HG02759 (cell line): ENCODE measurements around the gene SCGB1D2.
"Not testable (repeated sequence)": the region's sequence is repeated elsewhere in the genome, so short reads cannot be mapped to it uniquely, and the experiment has no call there.

Experiments used
- ATAC-seq: cut with Tn5 transposase; IDR thresholded peaks from one replicate; pipeline ENCODE4 v1.9.1; 2021; ENCODE audit warnings: mild to moderate bottlenecking, moderate library complexity; ENCODE audit not compliant: unreplicated experiment

The SCGB1D2 gene

DNA sequence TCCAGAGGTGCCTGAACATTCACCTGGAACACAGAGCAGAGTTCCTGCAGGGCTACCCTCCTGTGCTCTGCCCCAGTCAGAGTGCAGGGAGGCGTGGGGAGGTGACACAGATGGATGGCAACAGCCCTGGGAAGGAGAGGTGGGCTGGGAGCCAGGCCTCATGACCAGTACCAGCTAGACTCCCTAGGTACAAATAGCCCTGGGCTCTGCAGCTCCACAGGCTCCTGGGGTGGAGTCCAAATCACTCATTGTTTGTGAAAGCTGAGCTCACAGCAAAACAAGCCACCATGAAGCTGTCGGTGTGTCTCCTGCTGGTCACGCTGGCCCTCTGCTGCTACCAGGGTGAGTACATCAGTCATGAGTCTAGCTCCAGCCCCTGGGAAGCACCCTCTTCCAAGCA lies at the start of gene SCGB1D2:
SCGB1D2 (plus strand) TSS at position 219 of the 400 bp plus-strand sequence; CDS start at position 288, 69 bp downstream.
- no peak for ATAC-seq

DNA sequence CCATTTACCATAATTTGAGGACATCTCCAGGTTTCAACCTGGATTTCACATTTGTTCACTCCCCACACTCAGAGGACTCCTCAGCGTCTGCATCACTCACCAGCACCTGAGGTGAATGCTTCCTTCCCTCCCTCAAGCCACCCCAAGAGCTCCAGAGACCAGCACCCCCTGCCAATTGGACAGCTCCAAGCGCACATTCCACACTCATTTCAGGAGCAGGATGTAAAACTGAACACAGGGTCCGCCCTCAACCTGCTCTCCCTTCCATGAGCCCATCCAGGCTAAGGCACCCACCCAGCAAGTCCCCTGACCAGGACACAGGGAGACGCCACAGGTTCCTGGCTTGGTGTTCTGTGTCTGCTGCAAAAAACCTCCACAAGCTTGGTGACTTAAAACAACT lies 48.1 kb upstream of the SCGB1D2 start:
- ATAC-seq, result no peak

- not testable (repeated sequence) for ATAC-seq
Measured at GRCh38 chr11:62195010-62195409, 47.0 kb upstream of the SCGB1D2 start.

DNA sequence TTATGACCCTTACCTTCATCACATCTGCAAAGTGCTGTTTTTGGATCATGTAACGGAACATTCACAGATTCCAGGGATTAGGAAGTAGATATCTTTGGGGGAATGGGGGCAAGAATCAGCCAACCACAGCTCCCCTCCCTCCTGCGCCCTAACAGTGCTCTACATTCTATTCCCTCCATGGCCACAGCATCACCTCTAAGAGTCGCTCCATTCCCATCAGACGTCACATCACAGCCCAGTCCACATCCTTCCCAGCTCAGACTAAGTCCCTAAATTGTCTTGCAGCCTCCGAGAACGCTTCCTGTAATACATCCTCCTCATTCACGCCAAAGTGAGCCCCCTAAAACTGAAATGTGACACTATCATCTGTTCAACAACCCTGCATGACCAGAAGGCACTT lies 46.1 kb upstream of the SCGB1D2 start:
- no peak for ATAC-seq

- ATAC-seq, result not testable (repeated sequence)
Measured at GRCh38 chr11:62197400-62197799, 44.6 kb upstream of the SCGB1D2 start.

DNA sequence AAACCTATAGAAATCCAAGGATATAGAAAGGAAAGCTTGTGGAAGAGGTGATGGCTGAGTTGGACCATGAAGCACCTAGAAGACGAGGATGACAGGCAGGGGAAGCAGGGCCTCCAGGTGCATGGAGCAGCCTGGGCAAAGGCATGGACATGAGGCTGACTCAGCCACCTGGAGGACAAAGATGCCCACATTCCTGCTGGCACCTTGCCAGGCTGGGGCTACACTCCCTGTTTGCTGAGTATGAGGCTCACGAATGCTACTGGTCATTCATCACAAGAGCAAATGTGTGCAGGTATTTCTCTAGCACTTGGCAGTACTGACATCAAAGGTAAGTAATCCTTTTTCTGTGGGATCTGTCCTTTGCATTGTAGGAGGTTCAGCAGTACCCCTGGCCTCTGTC lies 40.7 kb upstream of the SCGB1D2 start:
- no peak for ATAC-seq

DNA sequence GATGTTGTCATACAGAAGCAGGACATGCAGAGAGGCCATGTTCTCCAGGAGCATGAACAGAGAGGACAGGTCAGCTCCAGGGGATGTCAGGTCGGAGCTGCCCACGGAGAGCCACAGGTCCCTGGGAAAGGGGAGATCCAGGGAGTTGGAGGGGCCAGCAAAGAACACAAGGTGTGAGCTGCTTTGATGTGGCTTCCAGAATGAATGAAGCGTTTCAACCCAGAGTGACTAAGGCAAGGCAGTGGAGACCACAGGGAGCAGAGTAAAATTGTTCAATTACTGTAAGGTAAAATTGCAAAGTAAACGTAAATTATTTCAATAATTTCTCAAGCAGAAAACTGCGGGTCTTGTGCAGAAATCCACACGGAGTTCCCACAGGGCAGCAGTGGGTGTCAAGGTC lies 39.1 kb upstream of the SCGB1D2 start:
- ATAC-seq, result no peak

GRCh38 chr11:62204430-62204829 lies 37.6 kb upstream of the SCGB1D2 start:
- no peak for ATAC-seq

DNA sequence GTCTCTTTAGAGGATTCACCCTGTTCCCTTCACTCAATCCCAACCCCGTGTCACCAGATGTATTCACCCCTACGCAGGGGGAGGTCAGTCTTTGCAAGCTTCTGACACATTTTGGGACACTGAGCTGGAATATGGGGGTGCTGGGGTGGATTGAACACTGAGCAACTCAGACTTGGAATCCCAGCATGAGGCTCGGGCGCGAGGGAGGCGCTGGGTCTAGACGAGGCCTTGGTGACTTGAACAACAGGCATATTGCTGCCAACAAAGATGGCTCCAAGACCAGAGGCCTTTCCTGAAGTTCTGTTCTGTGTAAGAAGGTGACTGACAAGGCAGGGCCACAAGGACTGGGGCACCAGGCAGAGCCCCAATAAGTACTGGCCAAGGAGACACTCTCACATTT lies 36.6 kb upstream of the SCGB1D2 start:
- ATAC-seq, result no peak

- not testable (repeated sequence) for ATAC-seq
Measured at GRCh38 chr11:62206276-62207066, 35.6 kb upstream of the SCGB1D2 start.

GRCh38 chr11:62208785-62209144 lies 33.3 kb upstream of the SCGB1D2 start:
- no peak for ATAC-seq

DNA sequence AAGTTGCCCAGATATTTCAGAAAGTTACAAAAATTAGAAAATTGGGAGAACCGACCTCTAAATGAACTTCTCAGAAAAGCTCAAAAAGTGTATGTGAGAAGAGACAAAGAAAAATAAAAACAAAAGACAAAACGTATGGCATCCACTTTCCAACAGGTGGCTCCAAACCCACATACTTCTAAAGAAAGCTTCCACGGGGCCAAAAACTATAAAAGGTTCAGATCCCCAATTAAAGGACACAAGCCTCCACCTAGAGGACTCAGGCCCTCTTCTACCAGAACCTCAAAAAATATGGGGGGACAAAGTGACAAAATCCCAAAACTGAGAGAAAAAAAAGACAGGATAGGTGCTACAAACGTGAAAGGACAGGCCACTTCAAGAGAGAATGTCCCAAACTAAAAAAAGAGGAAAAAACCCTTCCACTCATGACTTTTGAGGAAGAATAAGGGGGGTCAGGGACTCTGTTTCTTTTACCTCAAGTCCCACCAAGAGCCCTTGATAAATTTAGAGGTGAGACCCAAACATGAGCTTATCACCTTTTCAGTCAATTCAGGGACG lies 24.8 kb upstream of the SCGB1D2 start:
- ATAC-seq, result no peak

DNA sequence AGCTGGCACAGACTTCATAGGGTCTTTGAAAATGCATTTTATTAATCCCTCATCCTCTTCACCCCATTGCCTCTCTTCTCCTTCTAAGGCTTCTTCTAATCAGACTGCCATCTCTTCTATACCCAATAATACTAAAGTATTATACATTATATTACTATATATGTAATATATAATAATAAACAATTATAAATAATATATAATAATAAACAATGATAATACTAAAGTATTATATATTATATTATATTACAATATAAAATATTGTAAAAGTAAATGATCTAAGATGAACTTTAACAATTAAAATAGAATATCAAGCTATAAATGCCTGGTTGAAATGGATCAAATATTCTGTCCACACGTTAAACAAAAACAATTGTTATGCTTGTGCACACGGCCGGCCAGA lies 20.5 kb upstream of the SCGB1D2 start:
- no peak for ATAC-seq

- no peak for ATAC-seq
Measured at GRCh38 chr11:62223095-62223494, 18.9 kb upstream of the SCGB1D2 start.

- ATAC-seq, result no peak
Measured at GRCh38 chr11:62233730-62234129, 8.3 kb upstream of the SCGB1D2 start.

DNA sequence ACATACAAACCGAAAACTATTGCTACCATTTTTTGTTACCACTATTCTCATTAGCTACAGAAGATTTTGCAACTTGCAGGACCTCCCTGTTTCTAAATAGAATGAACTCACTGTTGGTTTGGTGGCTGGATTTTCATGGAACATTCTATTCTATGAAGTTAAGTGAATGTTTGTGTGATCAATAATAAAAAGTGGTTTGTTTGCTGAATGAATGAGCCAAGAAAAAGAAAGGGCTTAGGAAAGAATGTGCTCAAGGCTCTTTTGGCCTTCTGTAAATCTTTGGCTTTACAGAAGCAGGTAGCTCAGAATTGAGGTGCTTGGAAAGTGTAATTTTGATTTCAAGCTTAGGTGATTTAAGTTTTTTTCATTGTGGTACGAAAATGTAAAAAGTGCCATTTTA lies 5.9 kb upstream of the SCGB1D2 start:
- ATAC-seq, result no peak

GRCh38 chr11:62237499-62237898 lies 4.5 kb upstream of the SCGB1D2 start:
- ATAC-seq, result no peak

DNA sequence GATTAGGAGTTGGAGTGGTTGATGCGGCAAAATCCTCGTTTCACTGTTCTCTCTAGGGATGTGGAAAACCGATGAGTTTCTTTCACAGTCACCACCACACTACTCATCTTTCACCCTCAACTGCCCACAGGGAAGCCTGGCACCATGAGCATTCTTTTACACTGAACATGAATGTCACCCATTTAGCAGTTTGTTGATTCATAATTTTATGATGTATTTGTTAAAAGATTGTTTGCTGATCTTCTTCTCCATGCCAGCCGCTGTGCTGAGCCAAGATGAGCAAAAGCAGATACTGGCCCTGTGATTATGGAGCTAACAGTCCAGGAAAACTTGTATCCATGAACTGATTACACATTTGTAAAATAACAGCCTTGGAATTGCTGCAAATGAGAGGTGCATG lies 3.9 kb upstream of the SCGB1D2 start:
- ATAC-seq, result no peak

- ATAC-seq, result no peak
Measured at GRCh38 chr11:62241095-62241494, 944 bp upstream of the SCGB1D2 start.

DNA sequence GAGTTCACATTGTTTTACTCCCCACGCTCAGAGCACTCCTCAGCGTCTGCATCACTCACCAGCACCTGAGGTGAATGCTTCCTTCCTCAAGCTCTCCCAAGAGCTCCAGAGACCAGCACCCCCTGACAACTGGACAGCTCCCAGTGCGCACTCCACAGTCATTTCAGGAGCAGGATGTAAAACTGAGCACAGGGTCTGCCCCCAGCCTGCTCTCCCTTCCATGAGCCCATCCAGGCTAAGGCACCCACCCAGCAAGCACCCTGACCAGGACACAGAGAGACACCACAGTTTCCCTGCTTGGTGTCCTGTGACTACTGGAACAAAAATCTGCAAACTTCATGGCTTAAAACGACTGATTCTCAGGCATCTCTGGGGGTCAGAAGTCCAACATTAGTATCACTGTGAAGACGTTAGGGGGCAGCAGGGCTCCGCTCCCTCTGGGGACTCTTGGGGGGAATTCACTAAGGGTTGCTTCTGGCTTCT lies 3.3 kb downstream of the SCGB1D2 start:
- no peak for ATAC-seq

- ATAC-seq, result no peak
Measured at GRCh38 chr11:62251698-62252097, 9.7 kb downstream of the SCGB1D2 start.

- no peak for ATAC-seq
Measured at GRCh38 chr11:62253999-62254542, 12.0 kb downstream of the SCGB1D2 start.
